H1 (cell line): ENCODE results near the gene PDE4D. TPM values are rescaled to one million over a fixed set of nuclear protein-coding genes. Genes with fewer than 3 reads are reported as not detected.

Source experiments
- CTCF ChIA-PET: fragments of 300-600 bp; sonication (Branson Sonifier 250); formaldehyde crosslinking; loops from one replicate; lab custom pipeline; 2021; ENCODE audit not compliant: partially characterized antibody; lab: Charles Lee
- POLR2A ChIA-PET: fragments of 300-600 bp; sonication (Branson Sonifier 250); formaldehyde crosslinking; loops from one replicate; lab custom pipeline; 2021; ENCODE audit warnings: inconsistent platforms; ENCODE audit not compliant: partially characterized antibody; lab: Charles Lee
- DNase-seq, 2 experiments: peaks; one replicate each; pipeline versions ENCODE4 v3.0.0 to v3.0.0-alpha.2; 2010 to 2022; ENCODE audit warnings: low spot score in 2 of 2, low read depth in 1 of 2, mixed read lengths in 1 of 2
- FAIRE-seq: peaks from 2 replicates; lab custom pipeline; 2011; peaks lifted over from hg19 to GRCh38; lab: Jason Lieb, UNC
- H2AFZ ChIP-seq: 2 replicates; pipeline ENCODE4 v1.8.1; 2012; ENCODE audit warnings: low read length, inconsistent platforms
- H2AK5ac ChIP-seq: 2 replicates; pipeline ENCODE4 v1.6.1; 2013; ENCODE audit warnings: low read depth, low read length
- H2BK120ac ChIP-seq: replicated peaks from 2 replicates; pipeline ENCODE3; 2013; ENCODE audit warnings: low read depth, low read length, inconsistent platforms
- H2BK12ac ChIP-seq: 2 replicates; pipeline ENCODE4 v1.6.1; 2013; ENCODE audit warnings: low read depth, low read length
- H2BK15ac ChIP-seq: 2 replicates; pipeline ENCODE4 v1.6.1; 2013; ENCODE audit warnings: low read length
- H2BK20ac ChIP-seq: 2 replicates; pipeline ENCODE4 v1.6.1; 2013; ENCODE audit warnings: low read length
- H2BK5ac ChIP-seq: 2 replicates; pipeline ENCODE4 v1.6.1; 2013; ENCODE audit warnings: low read depth, low read length
- H3K14ac ChIP-seq: 2 replicates; pipeline ENCODE4 v1.6.1; 2013; ENCODE audit warnings: inconsistent platforms; ENCODE audit not compliant: insufficient read length
- H3K18ac ChIP-seq: 2 replicates; pipeline ENCODE4 v1.6.1; 2013; ENCODE audit warnings: low read length; ENCODE audit errors: extremely low read depth
- H3K23ac ChIP-seq: 2 replicates; pipeline ENCODE4 v1.6.1; 2013; ENCODE audit warnings: inconsistent platforms; ENCODE audit not compliant: insufficient read length
- H3K23me2 ChIP-seq: 2 replicates; pipeline ENCODE4 v1.6.1; 2013; ENCODE audit warnings: low read depth, low read length
- H3K27ac ChIP-seq: 2 replicates; pipeline ENCODE4 v1.6.1; 2011; ENCODE audit warnings: low read depth, low read length, inconsistent platforms
- H3K27me3 ChIP-seq, 4 experiments: replicated peaks in 1 of 4; 1 replicate in 1 of 4; 2 replicates in 3 of 4; pipeline versions ENCODE4 v1.6.1 to v1.8.1; 2011 to 2013; ENCODE audit warnings: low read length in 3 of 4, mild to moderate bottlenecking in 3 of 4, inconsistent platforms in 2 of 4, mixed read lengths in 2 of 4, moderate library complexity in 1 of 4; ENCODE audit not compliant: control insufficient read depth in 3 of 4, insufficient read depth in 3 of 4; ENCODE audit errors: extremely low read depth in 1 of 4
- H3K36me3 ChIP-seq, 4 experiments: 2 replicates each; pipeline versions ENCODE4 v1.6.1 to v1.8.1; 2011 to 2013; ENCODE audit warnings: mild to moderate bottlenecking in 4 of 4, low read length in 3 of 4, moderate library complexity in 2 of 4, control low read depth in 1 of 4, inconsistent platforms in 1 of 4; ENCODE audit not compliant: insufficient read depth in 4 of 4, control insufficient read depth in 2 of 4
- H3K4ac ChIP-seq: replicated peaks from 2 replicates; pipeline ENCODE3; 2013; ENCODE audit warnings: low read length, low read depth, mixed read lengths, inconsistent platforms; ENCODE audit not compliant: insufficient read length
- H3K4me1 ChIP-seq, 4 experiments: replicated peaks in 1 of 4; 1 replicate in 1 of 4; 2 replicates in 3 of 4; pipeline versions ENCODE4 v1.6.1 to v1.8.1; 2011 to 2013; ENCODE audit warnings: low read length in 3 of 4, inconsistent platforms in 2 of 4, mixed read lengths in 1 of 4; ENCODE audit not compliant: insufficient read depth in 4 of 4, control insufficient read depth in 3 of 4
- H3K4me2 ChIP-seq, 2 experiments: 2 replicates each; pipeline versions ENCODE4 v1.6.1 to v1.8.1; 2011 to 2013; ENCODE audit warnings: low read depth in 2 of 2, low read length in 2 of 2, control low read depth in 1 of 2, inconsistent platforms in 1 of 2, mild to moderate bottlenecking in 1 of 2; ENCODE audit not compliant: insufficient read depth in 1 of 2
- H3K4me3 ChIP-seq, 4 experiments: fragments of 200-600, 300-600 bp in 1 of 4; sonication (generic), shearing (Covaris generic), sonication (Bioruptor Twin) in 1 of 4; 2 replicates each; pipeline versions ENCODE4 v1.5.1 to v1.8.1; 2011 to 2016; ENCODE audit warnings: low read length in 4 of 4, low read depth in 3 of 4, control low read depth in 2 of 4, inconsistent platforms in 2 of 4, mild to moderate bottlenecking in 2 of 4, mixed read lengths in 1 of 4, moderate library complexity in 1 of 4; ENCODE audit not compliant: insufficient read depth in 2 of 4; ENCODE audit errors: extremely low read depth in 1 of 4
- H3K56ac ChIP-seq: replicated peaks from 2 replicates; pipeline ENCODE3; 2013; ENCODE audit warnings: low read depth, mild to moderate bottlenecking, mixed read lengths, low read length, inconsistent platforms; ENCODE audit not compliant: insufficient read length
- H3K79me1 ChIP-seq: 2 replicates; pipeline ENCODE4 v1.6.1; 2013; ENCODE audit warnings: low read depth, low read length, control low read depth
- H3K79me2 ChIP-seq, 2 experiments: 2 replicates each; pipeline versions ENCODE4 v1.6.1 to v1.8.1; 2012 to 2013; ENCODE audit warnings: low read length in 2 of 2, mild to moderate bottlenecking in 2 of 2, inconsistent platforms in 1 of 2; ENCODE audit not compliant: insufficient read depth in 2 of 2, control insufficient read depth in 1 of 2
- H3K9ac ChIP-seq, 4 experiments: replicated peaks in 1 of 4; 1 replicate in 1 of 4; 2 replicates in 3 of 4; pipeline versions ENCODE4 v1.6.1 to v1.8.1; 2011 to 2013; ENCODE audit warnings: low read depth in 3 of 4, low read length in 3 of 4, control low read depth in 2 of 4, mild to moderate bottlenecking in 2 of 4, moderate library complexity in 2 of 4, inconsistent platforms in 1 of 4; ENCODE audit errors: extremely low read depth in 1 of 4
- H3K9me3 ChIP-seq, 2 experiments: 2 replicates each; pipeline versions ENCODE4 v1.6.1 to v1.8.1; 2012 to 2013; ENCODE audit warnings: mild to moderate bottlenecking in 2 of 2, moderate library complexity in 2 of 2, control low read depth in 1 of 2, inconsistent platforms in 1 of 2, low read depth in 1 of 2, low read length in 1 of 2, mixed read lengths in 1 of 2; ENCODE audit not compliant: insufficient read depth in 2 of 2
- H4K20me1 ChIP-seq, 2 experiments: replicated peaks in 1 of 2; 2 replicates each; pipeline versions ENCODE3 to v1.8.1; 2011 to 2013; ENCODE audit warnings: inconsistent platforms in 2 of 2, low read length in 2 of 2, mild to moderate bottlenecking in 1 of 2; ENCODE audit not compliant: insufficient read depth in 2 of 2, control insufficient read depth in 1 of 2
- H4K5ac ChIP-seq: 2 replicates; pipeline ENCODE4 v1.6.1; 2013; ENCODE audit warnings: low read length, low read depth, mixed read lengths, inconsistent platforms; ENCODE audit not compliant: insufficient read length
- H4K8ac ChIP-seq: 2 replicates; pipeline ENCODE4 v1.8.0; 2013; ENCODE audit warnings: mild to moderate bottlenecking, moderate library complexity, low read length, inconsistent platforms; ENCODE audit not compliant: insufficient read depth; ENCODE audit errors: extremely low read depth
- H4K91ac ChIP-seq: replicated peaks from 2 replicates; pipeline ENCODE3; 2013; ENCODE audit warnings: low read length, mixed read lengths, inconsistent platforms; ENCODE audit not compliant: insufficient read length
- EGR1 ChIP-seq: IDR thresholded peaks from 2 replicates; pipeline ENCODE4 v1.6.1; 2011; ENCODE audit warnings: low read depth, low read length, borderline replicate concordance
- FOSL1 ChIP-seq: IDR thresholded peaks from 2 replicates; pipeline ENCODE4 v1.6.1; 2011; ENCODE audit warnings: mild to moderate bottlenecking, low read depth, low read length, moderate library complexity; ENCODE audit not compliant: insufficient read depth
- MAFK ChIP-seq: IDR thresholded peaks from 2 replicates; pipeline ENCODE4 v1.6.1; 2012; ENCODE audit warnings: low read depth, mild to moderate bottlenecking, improper control_type of control experiment, low read length
- NRF1 ChIP-seq: IDR thresholded peaks from 2 replicates; pipeline ENCODE4 v1.6.1; 2011; ENCODE audit warnings: mild to moderate bottlenecking, low read depth, low read length, improper control_type of control experiment
- RAD21 ChIP-seq, 2 experiments: IDR thresholded peaks in 1 of 2; conservative IDR thresholded peaks in 1 of 2; 2 replicates each; pipeline ENCODE4 v1.6.1; 2011; ENCODE audit warnings: low read depth in 2 of 2, low read length in 2 of 2, improper control_type of control experiment in 1 of 2, inconsistent platforms in 1 of 2, mild to moderate bottlenecking in 1 of 2, moderate library complexity in 1 of 2
- SP4 ChIP-seq: IDR thresholded peaks from 2 replicates; pipeline ENCODE4 v1.6.1; 2012; ENCODE audit warnings: low read length, inconsistent platforms
- YY1 ChIP-seq: IDR thresholded peaks from 2 replicates; pipeline ENCODE4 v1.6.1; 2011; ENCODE audit warnings: low read depth, mild to moderate bottlenecking, low read length
- WGBS, 2 experiments: shearing (Covaris generic) in 1 of 2; methylation state at CpG; one replicate each; pipeline versions ENCODE4 v1.1.6 to v1.1.7; 2013 to 2015; ENCODE audit warnings: low lambda C conversion rate in 2 of 2, mixed read lengths in 2 of 2, inconsistent platforms in 1 of 2, low coverage in 1 of 2, missing lambda C conversion rate in 1 of 2; ENCODE audit not compliant: insufficient replicate concordance in 2 of 2, insufficient coverage in 1 of 2, insufficient read length in 1 of 2; ENCODE audit errors: extremely low coverage in 1 of 2, missing lambda C conversion rate in 1 of 2; 5-methylcytosine and 5-hydroxymethylcytosine counted together
- polyA plus RNA-seq, 7 experiments: library from polyadenylated mRNA; depleted of rRNA in 3 of 7; stranded (reverse) in 5 of 7; unstranded in 2 of 7; fragments of >200 nt in 5 of 7; fragments of 200-250 nt in 2 of 7; gene quantifications; 1 replicate in 5 of 7; 2 replicates in 1 of 7; 4 replicates in 1 of 7; pipeline versions ENCODE4 v1.2.1 to v1.2.3, GENCODE V29; 2011 to 2013; ENCODE audit warnings: missing spikeins in 2 of 7, mixed read lengths in 2 of 7
- total RNA-seq: library from RNA; stranded (reverse); fragmentation: NEBNext Ultra II Directional; extraction: Animal tissue kit (Norgen Biotek cat#: 25700); gene quantifications from 2 replicates; pipeline ENCODE4 v1.2.1, GENCODE V29; 2021

Gene PDE4D
- total and polyA plus RNA-seq, 2 of the 8 experiments (the other 6 are each of a cell fraction or from before 2014, with no cell fraction given): 2.3 to 3.7 TPM

GRCh38 chr5:58974601-58975000, 918.9 kb downstream of the PDE4D start:
- Histone ChIP-seq H3K4me1 (no peaks in the 10 kb centered on the region), H3K56ac (no peak overlapping the region), H2AFZ (no peak overlapping the region), H2AK5ac (no peak overlapping the region), H3K27ac (no peak overlapping the region), H3K23ac (no peak overlapping the region), H3K36me3 (no peaks in the 10 kb centered on the region), H4K91ac (no peak overlapping the region), H4K5ac (no peak overlapping the region), H3K4me2 (no peak overlapping the region), H2BK12ac (no peak overlapping the region), H3K4ac (no peak overlapping the region), H3K9me3 (no peaks in the 10 kb centered on the region), H3K18ac (no peak overlapping the region), H3K4me3 (no peak overlapping the region), H3K23me2 (no peaks in the 10 kb centered on the region), H3K79me2 (no peaks in the 10 kb centered on the region), H4K20me1 (no peaks in the 10 kb centered on the region), H2BK15ac (no peak overlapping the region), H3K14ac (no peak overlapping the region), H3K9ac (no peak overlapping the region), H2BK20ac (no peak overlapping the region), H3K79me1 (no peaks in the 10 kb centered on the region), H2BK120ac (no peak overlapping the region), H3K27me3 (no peaks in the 10 kb centered on the region), H4K8ac (no peak overlapping the region), H2BK5ac (no peak overlapping the region)
- 89% methylated on average over 5 of the region's 5 CpGs; no CpG with 5 or more reads in 1 of the 2 experiments for WGBS, 2 experiments
- ChIA-PET CTCF (interaction anchor here (2.9 kb wide), 2 partner anchors 9 to 83 kb away, joined by 6 to 9 read pairs; no protein-coding TSS in a partner anchor), POLR2A (no interaction called here)
- no peak for DNase-seq
- no peak for FAIRE-seq
- TF ChIP-seq RAD21 (IDR thresholded peaks at IDR 0.05 in 1 of 2, conservative IDR thresholded peaks at IDR 0.05 in 1 of 2; ENCODE audit: low read depth in 2 of 2, low read length in 2 of 2) (no peak), MAFK (no peak), NRF1 (no peak), SP4 (no peak), EGR1 (no peak), YY1 (no peak), FOSL1 (no peak)
